ENCODE measurements around the gene DNAH3.

DNA sequence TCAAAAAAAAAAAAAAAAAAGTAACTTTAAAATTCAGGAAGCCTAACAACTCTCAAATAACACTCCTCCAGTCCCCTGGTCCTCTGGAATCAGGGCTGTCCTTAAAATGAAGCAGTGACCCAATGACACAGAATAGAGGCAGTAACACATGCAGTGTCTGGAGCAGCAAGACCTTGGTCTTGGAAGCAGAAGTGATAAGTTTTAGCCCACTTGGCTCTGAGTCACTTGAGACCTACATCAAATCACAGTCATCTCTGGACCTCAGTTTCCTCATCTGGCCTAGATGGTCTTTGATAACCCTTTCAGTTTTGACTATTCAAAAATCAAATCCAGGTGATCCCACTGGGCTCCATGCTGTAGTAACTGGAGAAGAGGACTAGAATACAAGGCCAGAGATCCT is 211.0 kb downstream of the DNAH3 start:
- TF ChIP-seq POLR2A (IDR thresholded peaks at IDR 0.05; ENCODE audit: low read length) (no peak), GATA1 (IDR thresholded peaks at IDR 0.05; ENCODE audit: low read depth, low read length) (no peak)

Data from erythroblast (primary cell).